HepG2 (cell line): Measurements from ENCODE around the gene DMRTB1. TPM values are rescaled to one million over a fixed set of nuclear protein-coding genes. Genes with fewer than 3 reads are reported as not detected.

Experiments used
- ATAC-seq: fragments of 200-7000 bp; cut with Tn5 transposase; 3 replicates; pipeline ENCODE4 v1.9.1; 2020; ENCODE audit warnings: mild to moderate bottlenecking, moderate library complexity
- Bru-seq: library from RNA; stranded (reverse); fragments of 400-500 nt; gene quantifications from one replicate; lab custom pipeline; 2021; lab: Mats Ljungman, UMichigan
- BruChase-seq, 2 experiments: library from RNA; stranded (reverse); fragments of 400-500 nt; gene quantifications; one replicate each; lab custom pipeline; 2021; lab: Mats Ljungman, UMichigan
- BruUV-seq: library from RNA; stranded (reverse); fragments of 400-500 nt; replicated peaks from 2 replicates; lab custom pipeline; 2021; lab: Mats Ljungman, UMichigan
- CTCF ChIA-PET: fragments of 300-600 bp; formaldehyde crosslinking; extraction: SDS; loops from one replicate; lab custom pipeline; 2021; ENCODE audit warnings: low total read pairs, inconsistent platforms, low intra/inter-chr PET ratio; lab: Yijun Ruan, JAX
- POLR2A ChIA-PET: fragments of 350-600 bp; sonication (Branson Sonifier 250); formaldehyde crosslinking; loops from one replicate; lab custom pipeline; 2020; ENCODE audit warnings: antibody characterized with exemption, inconsistent platforms; lab: Yijun Ruan, JAX
- DNase-seq: peaks from one replicate; pipeline ENCODE4 v3.0.0-alpha.2; 2015; ENCODE audit warnings: low spot score
- FAIRE-seq: peaks from 3 replicates; lab custom pipeline; 2011; peaks lifted over from hg19 to GRCh38; lab: Jason Lieb, UNC
- H2AFZ ChIP-seq: one replicate; pipeline ENCODE4 v1.6.1; 2011; ENCODE audit warnings: low read length, inconsistent platforms
- H3K27ac ChIP-seq: fragments of 300-600 bp; 3 replicates; pipeline ENCODE4 v1.8.0; 2011; ENCODE audit warnings: mixed run types, mild to moderate bottlenecking, mixed read lengths, low read length, inconsistent platforms; ENCODE audit not compliant: insufficient read depth; ENCODE audit errors: extremely low read length
- H3K27me3 ChIP-seq, 2 experiments: fragments of 200-600 bp in 1 of 2; 2 replicates in 1 of 2; 3 replicates in 1 of 2; pipeline versions ENCODE4 v1.6.0 to v1.8.0; 2011; ENCODE audit warnings: low read length in 2 of 2, mild to moderate bottlenecking in 2 of 2, moderate library complexity in 2 of 2, inconsistent platforms in 1 of 2; ENCODE audit not compliant: insufficient read depth in 2 of 2, control insufficient read depth in 1 of 2
- H3K36me3 ChIP-seq, 2 experiments: fragments of 200-600 bp in 1 of 2; replicated peaks in 1 of 2; 2 replicates in 1 of 2; 3 replicates in 1 of 2; pipeline versions ENCODE4 v1.5.1 to v1.8.0; 2011; ENCODE audit warnings: low read length in 2 of 2, inconsistent platforms in 1 of 2; ENCODE audit not compliant: insufficient read depth in 2 of 2, control insufficient read depth in 1 of 2
- H3K4me1 ChIP-seq: 2 replicates; pipeline ENCODE4 v1.5.1; 2012; ENCODE audit warnings: low read length, inconsistent platforms; ENCODE audit not compliant: insufficient read depth
- H3K4me2 ChIP-seq: 2 replicates; pipeline ENCODE4 v1.6.0; 2011; ENCODE audit warnings: low read depth, low read length, inconsistent platforms
- H3K4me3 ChIP-seq, 3 experiments: fragments of 200-600 bp in 1 of 3; sonication (generic), shearing (Covaris generic) in 1 of 3; replicated peaks in 1 of 3; 2 replicates each; pipeline ENCODE4 v1.5.1; 2011 to 2016; ENCODE audit warnings: low read length in 3 of 3, inconsistent platforms in 2 of 3, low read depth in 2 of 3, mild to moderate bottlenecking in 2 of 3, control low read depth in 1 of 3, mixed read lengths in 1 of 3; ENCODE audit not compliant: insufficient read depth in 1 of 3
- H3K79me2 ChIP-seq: one replicate; pipeline ENCODE4 v1.6.1; 2011; ENCODE audit warnings: low read length, inconsistent platforms; ENCODE audit not compliant: insufficient read depth
- H3K9ac ChIP-seq: 2 replicates; pipeline ENCODE4 v1.6.0; 2011; ENCODE audit warnings: mild to moderate bottlenecking, low read depth, low read length, inconsistent platforms; ENCODE audit not compliant: insufficient read depth
- H3K9me3 ChIP-seq: 2 replicates; pipeline ENCODE4 v1.5.1; 2012; ENCODE audit warnings: mild to moderate bottlenecking, low read length
- H4K20me1 ChIP-seq: 2 replicates; pipeline ENCODE4 v1.6.0; 2011; ENCODE audit warnings: inconsistent platforms, mild to moderate bottlenecking, low read length, moderate library complexity; ENCODE audit not compliant: insufficient read depth
- ATF1 ChIP-seq: IDR thresholded peaks from 2 replicates; pipeline ENCODE4 v1.6.1; 2016; ENCODE audit warnings: mild to moderate bottlenecking, control low read depth
- RCOR2 ChIP-seq: IDR thresholded peaks from 2 replicates; pipeline ENCODE4 v1.6.1; 2016; ENCODE audit warnings: missing biosample characterization, missing genetic modification reagents
- ZFY ChIP-seq: sonication (generic); formaldehyde crosslinking; IDR thresholded peaks from 2 replicates; pipeline ENCODE4 v1.4.0; 2020; ENCODE audit warnings: missing genetic modification reagents
- ZXDC ChIP-seq: sonication (generic); formaldehyde crosslinking; IDR thresholded peaks from 2 replicates; pipeline ENCODE4 v1.5.0; 2020; ENCODE audit warnings: mild to moderate bottlenecking, missing genetic modification reagents
- WGBS: methylation state at CpG from one replicate; pipeline ENCODE4 v1.1.6; 2017; ENCODE audit warnings: low lambda C conversion rate; 5-methylcytosine and 5-hydroxymethylcytosine counted together
- in situ Hi-C: cut with HindIII; loops from 2 replicates; pipeline ENCODE4 v1.10.0; 2017; ENCODE audit warnings: low pct_unique_long_range_greater_than_20kb; ENCODE audit not compliant: extremely low pct_ligation_motif_present
- intact Hi-C: fragments of 100-400 bp; cut with micrococcal nuclease; formaldehyde crosslinking; loops from one replicate; pipeline ENCODE4 v1.10.0; 2022; ENCODE audit not compliant: unreplicated experiment
- long read RNA-seq, 2 experiments: library from RNA in 1 of 2; library from polyadenylated mRNA in 1 of 2; stranded (forward) in 1 of 2; unstranded in 1 of 2; transcript quantifications; one replicate each; pipeline ENCODE4 v2.0.0, GENCODE V29; 2019 to 2022
- polyA minus RNA-seq, 3 experiments: library from RNA; depleted of rRNA, polyadenylated mRNA; stranded (reverse); fragments of >200 nt; gene quantifications; 2 replicates each; pipeline ENCODE4 v1.2.3, GENCODE V29; 2011; ENCODE audit warnings: low replicate concordance in 1 of 3
- polyA plus RNA-seq, 8 experiments: library from polyadenylated mRNA; depleted of rRNA in 3 of 8; stranded (reverse) in 7 of 8; unstranded in 1 of 8; fragments of >200 nt; fragmentation: Illumina TruSeq in 4 of 8; extraction: Trizol in 4 of 8; gene quantifications; 2 replicates each; pipeline versions ENCODE4 v1.2.1 to v1.2.3, GENCODE V29; 2011 to 2016; ENCODE audit warnings: low read depth in 4 of 8, missing spikeins in 1 of 8, mixed read lengths in 1 of 8; ENCODE audit not compliant: insufficient read depth in 1 of 8
- total RNA-seq, 5 experiments: library from RNA; depleted of rRNA; stranded (reverse); fragments of >200 nt; fragmentation: Illumina TruSeq; extraction: Trizol; gene quantifications; 2 replicates each; pipeline ENCODE4 v1.2.3, GENCODE V29; 2016; ENCODE audit warnings: low read depth in 1 of 5

DMRTB1 gene
- total RNA-seq (2016; rRNA removed; fragmentation: Illumina TruSeq; extraction: Trizol) (not detected in 2 replicates), polyA plus RNA-seq (2011; rRNA removed) (not detected in 2 replicates), polyA minus RNA-seq (2011; rRNA and poly(A)+ RNA removed; ENCODE audit: low replicate concordance) (not detected in 2 replicates), Bru-seq, nascent RNA (not detected), BruChase-seq, experiment 1, labeled RNA remaining after a 6-hour chase (not detected), BruChase-seq, experiment 2, labeled RNA remaining after a 2-hour chase (not detected)
- total RNA-seq (2016; cell fraction: cytosol; rRNA removed; fragmentation: Illumina TruSeq; extraction: Trizol; ENCODE audit: low read depth): not detected in 2 replicates
- total RNA-seq (2016; cell fraction: insoluble cytoplasmic fraction; rRNA removed; fragmentation: Illumina TruSeq; extraction: Trizol): not detected in 2 replicates
- total RNA-seq (2016; cell fraction: membrane; rRNA removed; fragmentation: Illumina TruSeq; extraction: Trizol): not detected in 2 replicates
- total RNA-seq (2016; cell fraction: nucleus; rRNA removed; fragmentation: Illumina TruSeq; extraction: Trizol): not detected in 2 replicates
- polyA plus RNA-seq (2011; cell fraction: cytosol; rRNA removed): not detected in 2 replicates
- polyA plus RNA-seq (2011; cell fraction: nucleus; rRNA removed): not detected in 2 replicates
- not detected in 2 replicates for polyA plus RNA-seq (2012)
- not detected in 2 replicates for polyA plus RNA-seq (2016; cell fraction: cytosol; fragmentation: Illumina TruSeq; extraction: Trizol; ENCODE audit: low read depth)
- not detected in 2 replicates for polyA plus RNA-seq (2016; cell fraction: insoluble cytoplasmic fraction; fragmentation: Illumina TruSeq; extraction: Trizol; ENCODE audit: low read depth)
- not detected in 2 replicates for polyA plus RNA-seq (2016; cell fraction: membrane; fragmentation: Illumina TruSeq; extraction: Trizol; ENCODE audit: low read depth)
- polyA plus RNA-seq (2016; cell fraction: nucleus; fragmentation: Illumina TruSeq; extraction: Trizol; ENCODE audit: insufficient read depth, low read depth): not detected in 2 replicates
- polyA minus RNA-seq (2011; cell fraction: cytosol; rRNA and poly(A)+ RNA removed): not detected in 2 replicates
- not detected in 2 replicates for polyA minus RNA-seq (2011; cell fraction: nucleus; rRNA and poly(A)+ RNA removed)
- long read RNA-seq, experiment 1: 0 reads
- long read RNA-seq, experiment 2: 0 reads

- Histone ChIP-seq H3K4me2 (no peak within 1 kb of the TSS), H3K4me3 (no peak within 1 kb of the TSS), H3K27me3 (peaks cover 3 to 34% of the 10 kb centered on the region in 2 experiments; a peak in 3 of 5 replicates), H3K36me3 (no peaks in the 10 kb centered on the region), H3K9ac (no peak within 1 kb of the TSS), H3K79me2 (no peaks in the 10 kb centered on the region), H4K20me1 (no peaks in the 10 kb centered on the region), H3K4me1 (no peaks in the 10 kb centered on the region), H3K9me3 (no peaks in the 10 kb centered on the region), H3K27ac (no peak within 1 kb of the TSS), H2AFZ (no peak within 1 kb of the TSS)
- BruUV-seq: no TSS peak
- CTCF ChIA-PET: no interaction called here
- FAIRE-seq (no peak), DNase-seq (no peak), ATAC-seq (no peak)
- 89% methylated on average over 44 of the region's 82 CpGs for WGBS
- intact Hi-C loops: no loop called here
- in situ Hi-C loops: no loop called here
- POLR2A ChIA-PET: no interaction called here
- TF ChIP-seq ZFY (CRISPR knock-in tag) (no peak), ATF1 (CRISPR knock-in tag) (no peak), ZXDC (CRISPR knock-in tag) (no peak), RCOR2 (CRISPR knock-in tag) (no peak)
These were observed at the start of gene DMRTB1 for GRCh38 chr1:53459321-53460175. TSS of gene DMRTB1 (plus strand) at chr1:53459399. CDS start at chr1:53459454, 55 bp downstream.
